K562 (cell line): Measurements from ENCODE around the gene SPINK2. TPM values are rescaled to one million over a fixed set of nuclear protein-coding genes. Genes with fewer than 3 reads are reported as not detected.

Experiments
- ATAC-seq: fragments of 200-7000 bp; cut with Tn5 transposase; 3 replicates; pipeline ENCODE4 v1.9.1; 2020; ENCODE audit warnings: moderate library complexity
- BruUV-seq: library from RNA; stranded (reverse); fragments of 400-500 nt; replicated peaks from 2 replicates; lab custom pipeline; 2021; lab: Mats Ljungman, UMichigan
- CTCF ChIA-PET: fragments of 300-600 bp; formaldehyde crosslinking; extraction: SDS; loops from one replicate; lab custom pipeline; 2021; ENCODE audit warnings: low intra/inter-chr PET ratio; lab: Yijun Ruan, JAX
- POLR2A ChIA-PET: fragments of 300-600, 350-650 bp; sonication (Branson Sonifier 250); formaldehyde crosslinking; extraction: SDS; loops from one replicate; lab custom pipeline; 2021; ENCODE audit warnings: antibody characterized with exemption, inconsistent platforms; lab: Yijun Ruan, JAX
- DNase-seq, 4 experiments: peaks; one replicate each; pipeline versions ENCODE4 v3.0.0 to v3.0.0-alpha.2; 2011 to 2018; ENCODE audit warnings: low spot score in 3 of 4, mixed read lengths in 3 of 4; ENCODE audit errors: extremely low read depth in 1 of 4
- FAIRE-seq: peaks from 2 replicates; lab custom pipeline; 2011; peaks lifted over from hg19 to GRCh38; lab: Jason Lieb, UNC
- H2AFZ ChIP-seq: 2 replicates; pipeline ENCODE4 v1.6.0; 2011; ENCODE audit warnings: low read depth, low read length, control low read depth, inconsistent platforms
- H3K27ac ChIP-seq: fragments of 200-600 bp; 3 replicates; pipeline ENCODE4 v1.8.0; 2011; ENCODE audit warnings: low read depth, mild to moderate bottlenecking, control low read depth, inconsistent platforms, low read length, moderate library complexity, mixed read lengths; ENCODE audit errors: extremely low read depth
- H3K27me3 ChIP-seq, 2 experiments: fragments of 300-600 bp in 1 of 2; 2 replicates in 1 of 2; 3 replicates in 1 of 2; pipeline versions ENCODE4 v1.6.0 to v1.8.0; 2011; ENCODE audit warnings: inconsistent platforms in 2 of 2, low read length in 2 of 2, mild to moderate bottlenecking in 1 of 2, mixed read lengths in 1 of 2, moderate library complexity in 1 of 2; ENCODE audit not compliant: control insufficient read depth in 2 of 2, insufficient read depth in 2 of 2
- H3K36me3 ChIP-seq: fragments of 300-600 bp; 3 replicates; pipeline ENCODE4 v1.8.0; 2011; ENCODE audit warnings: mild to moderate bottlenecking, low read length, inconsistent platforms; ENCODE audit not compliant: control insufficient read depth, insufficient read depth
- H3K4me1 ChIP-seq, 2 experiments: fragments of 200-600 bp in 1 of 2; replicated peaks in 1 of 2; 2 replicates in 1 of 2; 3 replicates in 1 of 2; pipeline versions ENCODE4 v1.5.1 to v1.8.0; 2011; ENCODE audit warnings: inconsistent platforms in 2 of 2, low read length in 2 of 2, mild to moderate bottlenecking in 1 of 2, mixed read lengths in 1 of 2, moderate library complexity in 1 of 2; ENCODE audit not compliant: control insufficient read depth in 2 of 2, insufficient read depth in 2 of 2
- H3K4me2 ChIP-seq: 2 replicates; pipeline ENCODE4 v1.6.1; 2011; ENCODE audit warnings: low read length, control low read depth, inconsistent platforms, mixed read lengths; ENCODE audit not compliant: insufficient read depth
- H3K4me3 ChIP-seq: fragments of 200-600 bp; sonication (generic), shearing (Covaris generic); 2 replicates; pipeline ENCODE4 v1.5.1; 2016; ENCODE audit warnings: control low read depth, inconsistent platforms
- H3K79me2 ChIP-seq: fragments of 200-600 bp; 3 replicates; pipeline ENCODE4 v1.8.0; 2011; ENCODE audit warnings: low read length, inconsistent platforms; ENCODE audit not compliant: control insufficient read depth, insufficient read depth
- H3K9ac ChIP-seq, 2 experiments: 2 replicates each; pipeline versions ENCODE4 v1.6.0 to v1.6.1; 2011; ENCODE audit warnings: low read depth in 2 of 2, low read length in 2 of 2, control low read depth in 1 of 2, inconsistent platforms in 1 of 2, mild to moderate bottlenecking in 1 of 2, mixed read lengths in 1 of 2; ENCODE audit not compliant: insufficient read depth in 1 of 2
- H3K9me1 ChIP-seq: one replicate; pipeline ENCODE4 v1.6.0; 2011; ENCODE audit warnings: inconsistent platforms, mild to moderate bottlenecking, low read length, moderate library complexity; ENCODE audit not compliant: control insufficient read depth, insufficient read depth
- H3K9me3 ChIP-seq: replicated peaks from 2 replicates; pipeline ENCODE4 v1.5.1; 2011; ENCODE audit warnings: low read depth, low read length, inconsistent platforms; ENCODE audit not compliant: control insufficient read depth, insufficient read depth
- H4K20me1 ChIP-seq: replicated peaks from 2 replicates; pipeline ENCODE4 v1.6.1; 2011; ENCODE audit warnings: low read length, inconsistent platforms, mixed read lengths; ENCODE audit not compliant: control insufficient read depth, insufficient read depth
- HOXB6 ChIP-seq: fragments of 250-450 bp; sonication (Bioruptor Pico); IDR thresholded peaks from 2 replicates; pipeline ENCODE4 v1.5.1; 2022; ENCODE audit warnings: mild to moderate bottlenecking, borderline replicate concordance
- KLF1 ChIP-seq: fragments of 450-650 bp; IDR thresholded peaks from 2 replicates; pipeline ENCODE4 v1.6.1; 2016; ENCODE audit warnings: missing genetic modification characterization, missing compliant biosample characterization
- KLF13 ChIP-seq: fragments of 450-650 bp; IDR thresholded peaks from 2 replicates; pipeline ENCODE4 v1.6.1; 2016; ENCODE audit warnings: missing genetic modification characterization, low read depth, mild to moderate bottlenecking, missing compliant biosample characterization, moderate library complexity, borderline replicate concordance
- MEIS2 ChIP-seq: fragments of 450-650 bp; IDR thresholded peaks from 2 replicates; pipeline ENCODE4 v1.6.1; 2014; ENCODE audit warnings: mild to moderate bottlenecking; ENCODE audit not compliant: partially characterized antibody
- PML ChIP-seq: IDR thresholded peaks from 2 replicates; pipeline ENCODE4 v1.6.1; 2012; ENCODE audit warnings: low read length, inconsistent platforms
- PYGO2 ChIP-seq: fragments of 450-650 bp; IDR thresholded peaks from 2 replicates; pipeline ENCODE4 v1.6.1; 2016; ENCODE audit warnings: mild to moderate bottlenecking, missing genetic modification characterization, moderate library complexity, missing compliant biosample characterization
- TCF7 ChIP-seq: sonication (generic); IDR thresholded peaks from 2 replicates; pipeline ENCODE4 v1.6.1; 2016; ENCODE audit warnings: antibody characterized with exemption, borderline replicate concordance
- TEAD4 ChIP-seq, 2 experiments: sonication (generic) in 1 of 2; formaldehyde crosslinking in 1 of 2; IDR thresholded peaks; 2 replicates each; pipeline versions ENCODE4 v1.6.1 to v1.8.0; 2012 to 2022; ENCODE audit warnings: borderline replicate concordance in 1 of 2, inconsistent platforms in 1 of 2, low read length in 1 of 2, mild to moderate bottlenecking in 1 of 2, missing genetic modification reagents in 1 of 2
- WGBS: fragments of 100-300 bp; shearing (Covaris generic); methylation state at CpG from one replicate; pipeline ENCODE4 v1.1.6; 2016; ENCODE audit warnings: low coverage, mixed read lengths; ENCODE audit not compliant: insufficient coverage; ENCODE audit errors: missing lambda C conversion rate; 5-methylcytosine and 5-hydroxymethylcytosine counted together
- in situ Hi-C: fragments of 300-500 bp; cut with MboI; formaldehyde crosslinking; loops from 4 replicates; pipeline ENCODE4 v1.15.0; 2018; ENCODE audit warnings: inconsistent platforms, mixed read lengths
- intact Hi-C: fragments of 100-400 bp; cut with micrococcal nuclease; formaldehyde crosslinking; loops from 2 replicates; pipeline ENCODE4 v1.14.2; 2022
- polyA plus RNA-seq, 8 experiments: library from polyadenylated mRNA; depleted of rRNA in 4 of 8; stranded (reverse) in 5 of 8; unstranded in 3 of 8; fragments of >200 nt; fragmentation: Nextera tagmentation in 2 of 8; fragmentation: Illumina TruSeq in 1 of 8; extraction: Ambion mirVana in 2 of 8; extraction: Trizol in 1 of 8; gene quantifications; 2 replicates each; pipeline versions ENCODE4 v1.2.1 to v1.2.3, GENCODE V29; 2011 to 2014; ENCODE audit warnings: inconsistent platforms in 1 of 8, missing spikeins in 1 of 8
- total RNA-seq, 7 experiments: library from RNA; depleted of rRNA in 6 of 7; stranded (reverse); fragments of >200 nt in 6 of 7; fragmentation: Illumina TruSeq in 2 of 7; extraction: Trizol in 2 of 7; gene quantifications; 2 replicates each; pipeline versions ENCODE4 v1.2.1 to v1.2.3, GENCODE V29; 2011 to 2021; ENCODE audit warnings: low replicate concordance in 1 of 7
- TF ChIP-seq, protein P1 (sequence below): sonication (generic); formaldehyde crosslinking; IDR thresholded peaks from 2 replicates; pipeline ENCODE4 v1.8.0; 2022; ENCODE audit warnings: missing genetic modification reagents, mild to moderate bottlenecking, borderline replicate concordance
- TF ChIP-seq, protein P2 (sequence below): fragments of 250-450 bp; sonication (Bioruptor Pico); IDR thresholded peaks from 2 replicates; pipeline ENCODE4 v1.4.0; 2020; ENCODE audit warnings: mild to moderate bottlenecking, moderate library complexity, borderline replicate concordance

The SPINK2 gene
- total and polyA plus RNA-seq, 9 of the 15 experiments (the other 6 are each of a cell fraction or from before 2014, with no cell fraction given), result not detected

DNA sequence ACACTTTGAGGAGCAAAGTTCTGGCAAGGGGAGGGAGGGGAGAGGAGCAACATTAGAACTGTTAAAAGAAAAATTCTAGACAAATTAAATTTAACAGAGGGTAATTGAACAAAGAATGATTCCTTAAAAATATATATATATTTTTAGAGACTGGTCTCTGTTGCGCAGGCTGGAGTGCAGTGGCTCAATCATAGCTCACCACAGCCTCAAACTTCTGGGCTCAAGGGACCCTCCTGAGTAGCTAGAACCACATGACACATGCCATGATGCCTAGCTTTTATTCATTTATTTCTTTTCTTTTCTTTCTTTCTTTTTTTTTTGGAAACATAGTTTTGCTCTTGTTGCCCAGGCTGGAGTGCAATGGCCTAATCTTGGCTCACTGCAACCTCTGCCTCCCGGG lies 19.1 kb upstream of the SPINK2 start:
- TF ChIP-seq TEAD4 (IDR thresholded peaks at IDR 0.05; ENCODE audit: low read length) (no peak), TEAD4 (CRISPR knock-in tag; IDR thresholded peaks at IDR 0.05; ENCODE audit: borderline replicate concordance) (no peak), KLF13 (tag) (no peak), MEIS2 (no peak), HOXB6 (CRISPR knock-in tag) (no peak), PYGO2 (tag) (no peak), PML (no peak), KLF1 (no peak), TCF7 (no peak)
- TF ChIP-seq, protein P1, sequence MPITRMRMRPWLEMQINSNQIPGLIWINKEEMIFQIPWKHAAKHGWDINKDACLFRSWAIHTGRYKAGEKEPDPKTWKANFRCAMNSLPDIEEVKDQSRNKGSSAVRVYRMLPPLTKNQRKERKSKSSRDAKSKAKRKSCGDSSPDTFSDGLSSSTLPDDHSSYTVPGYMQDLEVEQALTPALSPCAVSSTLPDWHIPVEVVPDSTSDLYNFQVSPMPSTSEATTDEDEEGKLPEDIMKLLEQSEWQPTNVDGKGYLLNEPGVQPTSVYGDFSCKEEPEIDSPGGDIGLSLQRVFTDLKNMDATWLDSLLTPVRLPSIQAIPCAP, result no peak
- TF ChIP-seq, protein P2, sequence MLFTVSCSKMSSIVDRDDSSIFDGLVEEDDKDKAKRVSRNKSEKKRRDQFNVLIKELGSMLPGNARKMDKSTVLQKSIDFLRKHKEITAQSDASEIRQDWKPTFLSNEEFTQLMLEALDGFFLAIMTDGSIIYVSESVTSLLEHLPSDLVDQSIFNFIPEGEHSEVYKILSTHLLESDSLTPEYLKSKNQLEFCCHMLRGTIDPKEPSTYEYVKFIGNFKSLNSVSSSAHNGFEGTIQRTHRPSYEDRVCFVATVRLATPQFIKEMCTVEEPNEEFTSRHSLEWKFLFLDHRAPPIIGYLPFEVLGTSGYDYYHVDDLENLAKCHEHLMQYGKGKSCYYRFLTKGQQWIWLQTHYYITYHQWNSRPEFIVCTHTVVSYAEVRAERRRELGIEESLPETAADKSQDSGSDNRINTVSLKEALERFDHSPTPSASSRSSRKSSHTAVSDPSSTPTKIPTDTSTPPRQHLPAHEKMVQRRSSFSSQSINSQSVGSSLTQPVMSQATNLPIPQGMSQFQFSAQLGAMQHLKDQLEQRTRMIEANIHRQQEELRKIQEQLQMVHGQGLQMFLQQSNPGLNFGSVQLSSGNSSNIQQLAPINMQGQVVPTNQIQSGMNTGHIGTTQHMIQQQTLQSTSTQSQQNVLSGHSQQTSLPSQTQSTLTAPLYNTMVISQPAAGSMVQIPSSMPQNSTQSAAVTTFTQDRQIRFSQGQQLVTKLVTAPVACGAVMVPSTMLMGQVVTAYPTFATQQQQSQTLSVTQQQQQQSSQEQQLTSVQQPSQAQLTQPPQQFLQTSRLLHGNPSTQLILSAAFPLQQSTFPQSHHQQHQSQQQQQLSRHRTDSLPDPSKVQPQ (CRISPR knock-in tag), result no peak
- intact Hi-C loops (loop anchor here (10.0 kb wide), 1 partner anchor 114 kb away; no protein-coding TSS in a partner anchor), in situ Hi-C loops (no loop called here)
- Histone ChIP-seq H3K79me2 (no peaks in the 10 kb centered on the region), H4K20me1 (no peaks in the 10 kb centered on the region), H3K4me3 (no peak overlapping the region), H3K36me3 (no peaks in the 10 kb centered on the region), H3K9me3 (no peaks in the 10 kb centered on the region), H3K4me2 (no peak overlapping the region), H3K9ac (no peak overlapping the region), H3K4me1 (no peaks in the 10 kb centered on the region), H3K27ac (no peak overlapping the region), H3K27me3 (peaks cover 3 to 12% of the 10 kb centered on the region in 2 experiments), H2AFZ (no peak overlapping the region), H3K9me1 (no peaks in the 10 kb centered on the region)
- no peak for ATAC-seq
- ChIA-PET CTCF (no interaction called here), POLR2A (interaction anchor here (0.7 kb wide), 1 partner anchor 30 kb away, joined by 3 read pairs; no protein-coding TSS in a partner anchor)
- no TSS peak for BruUV-seq
- no peak for FAIRE-seq
- WGBS, result 7% methylated on average over 2 of the region's 2 CpGs
- no peak for DNase-seq
